GM18511 (cell line): ENCODE measurements around the gene ZNF236.
A peak's percentile ranks its signal among the peaks of the same experiment; 100 is the strongest.

Experiments used
- ATAC-seq: cut with Tn5 transposase; IDR thresholded peaks from one replicate; pipeline ENCODE4 v1.9.1; 2021; ENCODE audit warnings: mild to moderate bottlenecking, moderate library complexity; ENCODE audit not compliant: unreplicated experiment

ZNF236 gene

GRCh38 chr18:77000527-77000926 lies 178.2 kb downstream of the ZNF236 start:
- peak; percentile 37 for ATAC-seq

GRCh38 chr18:77001041-77001440 lies 178.7 kb downstream of the ZNF236 start:
- no peak for ATAC-seq

- no peak for ATAC-seq
Observed at GRCh38 chr18:77001979-77002378, 179.6 kb downstream of the ZNF236 start.

GRCh38 chr18:77002496-77002895 lies 180.1 kb downstream of the ZNF236 start:
- ATAC-seq: no peak

GRCh38 chr18:77003316-77003715 lies 181.0 kb downstream of the ZNF236 start:
- ATAC-seq: no peak

GRCh38 chr18:77004555-77005380 lies 182.4 kb downstream of the ZNF236 start:
- ATAC-seq: peak; percentile 53

- no peak for ATAC-seq
Observed at GRCh38 chr18:77005651-77006195, 183.4 kb downstream of the ZNF236 start.

- no peak for ATAC-seq
Observed at GRCh38 chr18:77006305-77007175, 184.2 kb downstream of the ZNF236 start.

- no peak for ATAC-seq
Observed at GRCh38 chr18:77007251-77007650, 184.9 kb downstream of the ZNF236 start.

- no peak for ATAC-seq
Observed at GRCh38 chr18:77008006-77008405, 185.6 kb downstream of the ZNF236 start.

GRCh38 chr18:77008576-77009315 lies 186.4 kb downstream of the ZNF236 start:
- no peak for ATAC-seq

GRCh38 chr18:77009675-77010074 lies 187.3 kb downstream of the ZNF236 start:
- ATAC-seq: no peak

- ATAC-seq: no peak
Observed at GRCh38 chr18:77012120-77012519, 189.8 kb downstream of the ZNF236 start.

- ATAC-seq: no peak
Observed at GRCh38 chr18:77012806-77013541, 190.6 kb downstream of the ZNF236 start.

- no peak for ATAC-seq
Observed at GRCh38 chr18:77013811-77014521, 191.6 kb downstream of the ZNF236 start.

- no peak for ATAC-seq
Observed at GRCh38 chr18:77014538-77014937, 192.2 kb downstream of the ZNF236 start.

- ATAC-seq: no peak
Observed at GRCh38 chr18:77015169-77015568, 192.8 kb downstream of the ZNF236 start.

GRCh38 chr18:77015771-77016710 lies 193.7 kb downstream of the ZNF236 start:
- no peak for ATAC-seq
